GM18519 (cell line): ENCODE measurements around the gene PPP1R15B.
"Not testable (repeated sequence)": the region's sequence is repeated elsewhere in the genome, so short reads cannot be mapped to it uniquely, and the experiment has no call there.

Experiments
- ATAC-seq: cut with Tn5 transposase; IDR thresholded peaks from one replicate; pipeline ENCODE4 v1.9.1; 2021; ENCODE audit warnings: mild to moderate bottlenecking, moderate library complexity; ENCODE audit not compliant: unreplicated experiment, low FRiP score

PPP1R15B gene

GRCh38 chr1:204422061-204422705, 10.6 kb upstream of the PPP1R15B start:
- ATAC-seq: not testable (repeated sequence)

- ATAC-seq: no peak
Measured at GRCh38 chr1:204421441-204421840, 9.8 kb upstream of the PPP1R15B start.

GRCh38 chr1:204420039-204421004, 8.7 kb upstream of the PPP1R15B start:
- no peak for ATAC-seq

GRCh38 chr1:204419064-204419403, 7.4 kb upstream of the PPP1R15B start:
- no peak for ATAC-seq

- no peak for ATAC-seq
Measured at GRCh38 chr1:204418174-204419063, 6.8 kb upstream of the PPP1R15B start.

GRCh38 chr1:204417074-204417997, 5.7 kb upstream of the PPP1R15B start:
- ATAC-seq: no peak

GRCh38 chr1:204416589-204417073, 5.0 kb upstream of the PPP1R15B start:
- ATAC-seq: no peak

DNA sequence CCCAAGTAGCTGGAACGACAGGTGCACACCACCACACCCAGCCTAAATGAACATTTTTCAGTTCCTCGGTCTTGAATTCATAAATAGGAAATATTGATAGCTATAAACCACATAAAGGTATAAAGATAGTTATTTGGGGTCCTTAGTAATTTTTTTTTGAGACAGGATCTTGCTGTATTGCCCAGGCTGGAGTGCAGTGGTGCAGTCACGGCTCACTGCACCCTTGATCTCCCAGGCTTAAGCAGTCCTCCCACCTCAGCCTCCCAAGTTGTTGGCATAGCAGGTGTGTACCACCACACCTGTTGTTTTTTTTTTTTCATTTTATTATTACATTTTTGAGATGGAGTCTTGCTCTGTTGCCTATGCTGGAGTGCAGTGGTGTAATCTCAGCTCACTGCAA, 3.7 kb upstream of the PPP1R15B start:
- ATAC-seq: no peak

- no peak for ATAC-seq
Measured at GRCh38 chr1:204414016-204414415, 2.4 kb upstream of the PPP1R15B start.

- no peak for ATAC-seq
Measured at GRCh38 chr1:204413170-204413535, 1.5 kb upstream of the PPP1R15B start.

DNA sequence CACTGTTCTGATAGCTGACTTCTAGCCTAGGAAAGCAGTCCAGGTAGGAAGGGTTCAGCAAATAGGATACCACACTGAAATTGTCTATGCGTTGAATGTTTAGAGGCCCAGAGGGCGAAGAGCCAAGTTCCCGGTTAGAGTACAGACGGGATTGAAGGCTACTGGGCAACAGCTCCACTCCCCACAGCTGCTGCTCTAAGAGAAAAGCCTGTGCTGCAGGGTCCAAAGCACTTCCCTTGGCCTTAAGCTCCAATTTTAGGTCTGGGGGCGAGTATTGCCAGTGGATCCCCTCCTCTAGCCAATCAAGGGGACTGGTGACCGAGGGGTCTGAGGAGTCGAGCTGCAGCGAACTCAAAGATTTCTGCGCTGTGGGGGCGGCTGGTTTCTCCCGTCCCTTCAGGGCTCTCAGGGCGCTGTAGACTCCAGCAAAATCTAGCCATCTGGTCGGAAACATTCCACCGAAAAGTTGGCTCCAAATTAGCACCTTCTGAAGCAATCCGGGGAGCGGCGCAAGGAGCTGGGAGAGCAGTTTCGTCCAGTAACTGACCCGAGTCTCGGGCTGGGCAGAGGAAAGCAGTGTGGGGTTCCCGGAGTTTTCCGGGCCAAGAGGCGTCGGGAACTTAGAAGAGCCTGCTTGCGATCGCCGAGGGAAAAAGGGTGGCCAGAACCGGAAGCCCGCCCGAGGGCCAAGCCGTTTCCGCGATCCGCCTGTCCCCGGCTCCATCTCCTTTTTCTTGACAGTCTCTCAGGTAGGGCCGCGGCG, 748 bp downstream of the PPP1R15B start:
- peak; percentile 12 for ATAC-seq

DNA sequence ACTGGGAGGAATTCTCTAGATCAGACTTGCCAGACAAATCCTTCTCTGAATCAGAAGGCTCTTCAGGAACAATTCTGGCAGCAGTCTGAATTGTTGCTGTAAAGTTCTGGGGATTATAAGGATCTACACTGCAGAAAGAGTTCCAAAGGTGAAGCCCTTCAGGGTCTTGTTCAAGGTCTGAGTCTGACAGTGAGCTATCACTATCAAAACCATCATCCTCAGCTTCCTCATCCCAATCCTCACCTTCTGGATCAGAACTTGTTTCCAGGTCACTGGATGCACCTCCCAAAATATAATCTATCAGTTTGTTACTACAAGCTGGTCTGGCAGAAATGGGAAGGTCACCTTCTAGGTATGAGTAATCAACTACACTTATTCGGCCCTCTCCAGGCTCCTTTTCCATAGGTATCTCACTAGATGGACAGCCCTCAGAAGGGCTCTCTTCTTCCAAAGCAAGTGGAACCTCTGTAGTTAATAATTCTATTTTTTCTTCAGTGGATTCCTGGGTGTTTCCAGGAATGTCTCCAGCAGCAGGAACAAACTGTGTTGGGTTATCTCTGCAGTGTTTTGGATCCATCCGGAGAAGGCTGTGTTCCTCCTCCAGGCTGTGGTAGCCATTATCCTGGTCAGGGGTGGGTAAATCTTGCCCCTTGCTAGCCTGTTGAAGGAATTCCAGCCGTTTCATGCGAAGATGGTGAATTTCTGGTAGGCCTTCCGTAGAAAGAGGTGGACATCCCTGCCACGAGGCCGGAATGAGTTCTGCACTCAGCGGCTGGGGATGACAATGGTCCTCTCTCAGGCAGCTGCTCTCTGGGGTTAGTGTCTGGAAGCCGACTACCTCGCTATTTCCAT, 1.6 kb downstream of the PPP1R15B start:
- ATAC-seq: no peak

- ATAC-seq: no peak
Measured at GRCh38 chr1:204409123-204409522, 2.5 kb downstream of the PPP1R15B start.

- ATAC-seq: no peak
Measured at GRCh38 chr1:204408602-204409001, 3.0 kb downstream of the PPP1R15B start.

DNA sequence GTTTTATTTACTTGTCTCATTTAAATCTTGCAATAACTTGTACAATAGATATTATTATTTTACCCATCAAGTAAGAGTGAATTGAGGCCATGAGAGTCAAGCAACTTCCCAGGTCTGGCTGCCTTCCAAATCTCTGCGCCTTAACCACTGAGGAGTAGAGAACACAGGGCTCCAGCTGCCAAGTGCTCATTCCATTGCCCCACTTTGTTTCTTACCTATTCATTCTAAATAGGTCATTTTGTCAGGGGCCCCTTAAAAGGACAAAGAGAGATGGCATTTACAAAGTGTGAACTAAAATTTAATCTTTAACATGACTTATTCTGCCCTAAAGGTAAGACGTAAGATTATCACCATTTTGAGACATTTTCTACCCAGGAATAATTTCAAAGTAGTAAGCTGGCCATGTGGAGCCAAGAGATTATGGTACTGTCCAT, 3.5 kb downstream of the PPP1R15B start:
- no peak for ATAC-seq

DNA sequence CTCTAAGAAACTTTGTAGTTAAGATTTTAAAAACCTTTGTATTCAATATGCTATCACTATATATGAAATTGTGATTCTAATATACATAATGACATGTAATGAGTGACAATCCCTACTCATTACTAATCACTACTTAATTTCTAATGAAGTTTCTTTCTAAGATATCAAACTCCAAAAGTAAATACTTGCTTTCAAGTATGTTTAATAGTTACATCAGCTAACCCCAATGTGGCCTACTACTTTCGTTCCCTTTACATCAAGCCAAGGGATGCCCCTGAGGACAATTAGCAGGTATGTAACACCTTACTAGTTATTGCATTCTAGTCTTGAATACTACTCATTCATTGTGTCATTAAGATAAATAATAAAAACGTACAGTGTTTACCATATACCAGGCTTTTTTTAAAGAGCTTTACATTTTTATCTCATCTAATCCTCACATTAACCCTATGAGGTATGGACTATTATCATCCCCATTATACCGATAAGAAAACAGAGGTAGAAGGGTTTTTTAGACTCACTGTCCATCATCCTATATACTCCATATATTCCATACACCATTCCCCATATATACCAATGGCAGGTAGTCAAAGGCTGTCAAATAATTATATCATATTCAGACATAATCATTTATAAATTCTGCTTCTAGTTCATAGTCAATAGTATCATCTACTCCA, 4.2 kb downstream of the PPP1R15B start:
- no peak for ATAC-seq

- ATAC-seq: no peak
Measured at GRCh38 chr1:204406621-204407020, 5.0 kb downstream of the PPP1R15B start.
